Stimulated activated CD4-positive, alpha-beta T cell treated with anti-CD3 and anti-CD28 coated beads, Interleukin-2, amount 100 ng/mL, for 4 hours (primary cell): Measurements from ENCODE around the gene PHPT1.
A peak's percentile ranks its signal among the peaks of the same experiment; 100 is the strongest.
"Not testable (repeated sequence)": the region's sequence is repeated elsewhere in the genome, so short reads cannot be mapped to it uniquely, and the experiment has no call there.

Experiments
- DNase-seq: peaks from one replicate; pipeline ENCODE4 v3.0.0-alpha.2; 2020; ENCODE audit warnings: low read depth

The PHPT1 gene

DNA sequence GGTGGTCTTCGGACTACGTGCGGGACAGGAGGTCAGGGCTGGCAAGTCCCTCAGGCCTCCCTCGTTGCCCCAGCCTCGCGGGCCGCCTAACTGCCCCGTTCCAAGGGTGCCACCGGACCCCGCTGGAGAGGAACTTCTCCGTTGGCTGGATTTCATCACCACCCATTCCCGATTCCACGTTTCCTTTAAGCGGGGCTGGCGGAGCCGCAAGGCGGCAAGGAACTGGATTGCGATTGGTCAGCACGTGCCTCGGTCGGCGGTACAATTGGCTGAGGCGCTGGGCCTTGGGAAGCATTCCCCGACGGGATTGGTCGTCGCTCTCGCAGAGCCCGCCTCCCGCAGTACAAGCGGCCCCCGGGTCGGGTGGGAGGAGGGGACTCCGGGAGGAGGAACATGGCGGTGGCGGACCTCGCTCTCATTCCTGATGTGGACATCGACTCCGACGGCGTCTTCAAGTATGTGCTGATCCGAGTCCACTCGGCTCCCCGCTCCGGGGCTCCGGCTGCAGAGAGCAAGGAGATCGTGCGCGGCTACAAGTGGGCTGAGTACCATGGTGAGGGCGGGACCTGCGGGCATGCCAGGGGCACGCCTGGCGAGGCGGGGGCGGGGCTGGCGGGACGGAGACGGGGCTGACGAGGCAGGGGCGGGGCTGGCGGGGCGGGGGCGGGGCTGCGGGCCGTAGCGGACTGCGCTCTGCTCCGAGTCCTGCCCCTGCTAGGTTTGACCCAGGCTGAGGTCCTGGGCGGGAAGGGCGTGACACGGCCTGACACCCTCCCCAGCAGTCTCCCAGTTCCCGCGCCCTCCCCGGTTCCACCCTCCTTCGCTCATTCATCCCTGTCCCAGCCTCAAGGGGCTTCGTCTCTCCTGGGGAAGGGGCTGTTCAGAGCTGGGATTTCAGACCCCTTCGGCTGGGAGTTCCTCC is at the start of gene PHPT1:
Gene PHPT1, plus strand, starts transcription at position 372 of the 922 bp plus-strand sequence. Its CDS starts 22 bp downstream, at position 394.
- DNase-seq: peak; percentile 95

GRCh38 chr9:136799854-136800657 is 49.2 kb upstream of the PHPT1 start:
- DNase-seq: peak; percentile 87

- no peak for DNase-seq
Observed at GRCh38 chr9:136802321-136802720, 46.9 kb upstream of the PHPT1 start.

DNA sequence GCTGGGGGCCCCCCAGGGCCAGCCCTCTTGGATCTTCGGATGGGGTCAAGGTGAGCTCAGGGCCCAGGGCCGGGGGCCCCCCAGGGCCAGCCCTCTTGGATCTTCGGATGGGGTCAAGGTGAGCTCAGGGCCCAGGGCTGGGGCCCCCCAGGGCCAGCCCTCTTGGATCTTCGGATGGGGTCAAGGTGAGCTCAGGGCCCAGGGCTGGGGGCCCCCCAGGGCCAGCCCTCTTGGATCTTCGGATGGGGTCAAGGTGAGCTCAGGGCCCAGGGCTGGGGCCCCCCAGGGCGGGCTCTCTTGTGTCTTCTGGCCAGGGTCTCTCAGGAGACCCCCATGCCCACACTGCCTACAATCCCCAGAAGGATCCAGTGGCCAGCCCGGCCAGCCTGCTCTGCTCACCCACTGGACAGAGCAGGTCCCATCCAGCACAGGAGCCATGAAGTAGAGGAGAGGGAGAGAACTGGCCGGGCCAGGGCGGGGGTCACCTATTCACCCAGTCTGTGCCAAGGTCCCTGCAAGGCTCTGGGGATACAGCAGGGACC is 46.1 kb upstream of the PHPT1 start:
- DNase-seq: not testable (repeated sequence)

DNA sequence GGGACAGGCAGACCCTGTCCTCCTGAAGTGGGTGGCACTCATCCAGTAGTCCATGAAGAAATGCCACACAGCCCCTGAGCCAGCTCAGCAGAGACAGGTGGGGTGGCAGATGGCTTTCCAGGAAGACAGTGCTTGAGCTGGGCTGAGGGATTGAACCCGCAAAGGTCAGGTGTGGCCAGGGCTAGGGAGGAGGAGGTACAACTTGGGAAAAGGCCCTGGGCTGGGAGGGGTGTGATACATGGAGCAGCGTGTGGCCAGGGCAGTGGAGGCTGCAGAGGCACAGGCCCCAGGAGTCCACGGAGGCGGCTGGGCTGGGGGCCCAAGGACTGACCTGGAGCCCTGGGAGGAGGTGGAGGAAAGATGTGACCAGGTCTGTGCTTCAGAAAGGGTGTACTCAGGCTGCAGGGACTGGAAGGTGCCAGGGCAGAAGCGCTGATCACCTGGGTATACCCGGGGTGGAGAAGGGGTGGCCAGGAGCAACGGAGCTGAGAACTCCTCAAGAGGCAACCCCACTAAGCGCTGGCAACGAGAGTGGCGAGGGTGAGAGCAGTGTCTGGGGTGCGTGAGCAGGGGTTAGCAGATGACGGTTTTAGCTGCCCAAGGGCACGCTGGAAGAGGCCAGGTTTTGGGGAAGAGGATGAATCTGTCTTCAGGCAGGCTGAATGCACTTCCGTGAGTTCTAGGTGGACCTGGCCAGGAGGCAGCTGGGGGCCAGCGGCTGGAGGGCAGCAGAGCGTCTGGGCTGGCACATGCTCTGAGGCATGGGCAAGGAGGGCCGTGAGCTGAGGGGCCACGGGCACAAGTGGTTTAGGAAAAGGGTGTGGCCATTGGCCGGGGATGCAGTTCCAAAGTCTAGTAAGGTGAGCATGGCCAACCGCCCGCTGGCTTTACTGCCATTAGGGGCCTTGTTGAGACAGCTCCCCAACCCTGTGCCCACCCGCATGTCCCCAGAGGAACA is 45.4 kb upstream of the PHPT1 start:
- no peak for DNase-seq

- no peak for DNase-seq
Observed at GRCh38 chr9:136804509-136805206, 44.6 kb upstream of the PHPT1 start.

- DNase-seq: no peak
Observed at GRCh38 chr9:136805207-136805740, 43.9 kb upstream of the PHPT1 start.

DNA sequence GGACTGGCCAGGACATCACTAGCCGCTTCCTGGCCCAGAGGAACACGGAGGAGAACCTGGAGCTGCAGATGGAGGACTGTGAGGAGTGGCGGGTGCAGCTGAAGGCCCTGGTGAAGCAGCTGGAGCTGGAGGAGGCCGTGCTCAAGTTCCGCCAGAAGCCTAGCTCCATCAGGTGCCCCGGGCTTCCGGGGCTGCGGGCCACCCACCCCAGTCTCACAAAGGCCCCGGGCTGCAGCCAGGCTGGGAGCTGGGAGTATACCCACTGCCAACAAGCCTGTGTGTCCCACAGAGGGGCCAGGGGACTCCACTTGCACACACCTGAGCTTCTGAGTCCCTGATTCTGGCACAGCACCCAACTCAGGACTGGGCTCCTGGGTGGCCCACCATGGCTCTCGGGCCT is 43.1 kb upstream of the PHPT1 start:
- DNase-seq: no peak

GRCh38 chr9:136806631-136807201 is 42.5 kb upstream of the PHPT1 start:
- DNase-seq: no peak

GRCh38 chr9:136807281-136808074 is 41.7 kb upstream of the PHPT1 start, which contains the start of gene RABL6:
TSS of gene RABL6 (plus strand) at chr9:136807948. CDS start at chr9:136808197, 249 bp downstream.
- peak; percentile 75 for DNase-seq

DNA sequence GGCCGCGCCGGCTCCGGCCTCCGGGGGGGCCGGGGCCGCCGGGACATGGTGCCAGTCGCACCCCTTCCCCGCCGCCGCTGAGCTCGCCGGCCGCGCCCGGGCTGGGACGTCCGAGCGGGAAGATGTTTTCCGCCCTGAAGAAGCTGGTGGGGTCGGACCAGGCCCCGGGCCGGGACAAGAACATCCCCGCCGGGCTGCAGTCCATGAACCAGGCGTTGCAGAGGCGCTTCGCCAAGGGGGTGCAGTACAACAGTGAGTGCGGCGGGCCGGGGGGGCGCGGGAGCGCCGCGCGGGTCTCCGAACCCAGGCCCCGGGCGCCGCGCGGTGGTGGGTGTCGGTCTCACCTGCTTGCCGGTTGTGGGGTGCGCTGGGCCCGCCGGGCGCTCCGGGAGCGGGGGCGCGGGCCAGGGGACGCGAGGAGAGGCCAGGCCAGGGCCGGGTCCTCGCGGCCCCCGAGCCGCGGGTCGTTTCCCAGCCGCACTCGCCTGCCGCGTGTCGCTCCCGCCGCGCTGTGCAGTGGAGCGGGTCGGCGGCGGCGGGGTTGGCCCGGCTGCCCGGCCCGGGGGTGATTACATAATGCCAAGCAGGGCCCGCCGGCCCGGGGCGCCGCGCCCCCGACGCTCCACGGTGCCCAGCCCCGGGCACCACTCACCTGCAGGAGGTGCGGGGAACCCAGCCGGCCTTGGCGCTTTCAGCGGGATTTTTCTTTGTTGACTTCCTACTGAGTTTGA is 41.0 kb upstream of the PHPT1 start:
- no peak for DNase-seq

DNA sequence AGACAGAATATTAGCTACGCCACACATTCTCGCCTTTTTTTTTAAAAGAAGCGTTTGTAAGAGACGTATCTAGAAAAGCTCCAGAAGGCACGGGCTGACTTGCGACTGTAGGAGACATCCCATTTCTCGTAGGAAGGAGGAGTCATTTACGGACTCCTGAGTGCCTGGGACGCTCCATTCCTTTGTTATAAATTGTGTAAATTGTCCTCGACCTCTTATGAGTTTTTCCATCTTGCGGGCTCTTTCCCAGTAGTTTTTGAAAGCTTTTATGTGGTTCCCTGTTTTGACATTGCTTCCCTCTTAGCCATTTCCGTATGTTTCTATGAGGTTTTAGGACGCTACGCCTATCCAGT is 40.4 kb upstream of the PHPT1 start:
- no peak for DNase-seq

GRCh38 chr9:136814725-136815421 is 34.3 kb upstream of the PHPT1 start:
- no peak for DNase-seq

- no peak for DNase-seq
Observed at GRCh38 chr9:136815422-136815782, 33.8 kb upstream of the PHPT1 start.

DNA sequence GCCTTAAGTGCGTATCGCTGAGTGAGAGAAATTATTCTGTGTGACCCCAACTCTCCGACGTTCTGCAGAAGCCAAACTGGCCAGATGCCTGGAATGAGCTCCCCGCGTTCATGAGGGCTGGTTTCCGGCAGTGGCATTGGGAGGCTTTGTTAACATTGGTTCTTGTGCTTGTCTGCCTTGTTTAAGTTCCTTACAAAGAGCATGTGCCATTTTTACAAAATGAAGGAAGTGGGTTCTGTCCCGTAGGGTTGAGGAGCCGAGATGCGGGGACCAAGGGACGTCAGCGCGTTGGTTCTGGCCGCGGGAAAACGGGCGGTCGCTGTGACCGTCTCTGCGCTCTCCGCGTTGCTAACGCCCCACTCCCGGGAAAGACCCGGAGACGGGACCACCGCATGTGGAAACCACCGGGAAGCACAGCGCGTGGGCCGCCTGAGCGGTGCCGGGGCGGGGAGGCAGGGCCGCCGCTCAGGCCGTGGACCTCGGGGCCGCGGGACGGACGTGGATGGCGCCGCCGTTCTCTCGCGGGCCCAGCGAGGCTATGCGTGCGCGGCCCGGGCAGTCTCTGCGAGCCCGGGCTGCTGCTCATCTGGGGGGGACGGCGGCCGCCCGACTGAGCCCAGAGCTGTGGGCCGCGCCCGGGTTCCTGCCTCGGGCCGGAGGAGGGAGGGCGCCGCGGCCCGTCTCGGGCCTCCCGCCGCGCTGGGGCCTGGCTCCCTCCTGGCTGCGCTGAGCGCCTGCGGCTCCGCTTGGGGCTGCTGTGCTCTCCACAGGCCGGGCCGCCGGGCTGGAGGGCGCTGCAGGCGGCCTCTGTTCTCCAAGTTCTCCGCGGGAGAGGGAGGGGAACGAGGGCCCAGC is 28.0 kb upstream of the PHPT1 start:
- no peak for DNase-seq

DNA sequence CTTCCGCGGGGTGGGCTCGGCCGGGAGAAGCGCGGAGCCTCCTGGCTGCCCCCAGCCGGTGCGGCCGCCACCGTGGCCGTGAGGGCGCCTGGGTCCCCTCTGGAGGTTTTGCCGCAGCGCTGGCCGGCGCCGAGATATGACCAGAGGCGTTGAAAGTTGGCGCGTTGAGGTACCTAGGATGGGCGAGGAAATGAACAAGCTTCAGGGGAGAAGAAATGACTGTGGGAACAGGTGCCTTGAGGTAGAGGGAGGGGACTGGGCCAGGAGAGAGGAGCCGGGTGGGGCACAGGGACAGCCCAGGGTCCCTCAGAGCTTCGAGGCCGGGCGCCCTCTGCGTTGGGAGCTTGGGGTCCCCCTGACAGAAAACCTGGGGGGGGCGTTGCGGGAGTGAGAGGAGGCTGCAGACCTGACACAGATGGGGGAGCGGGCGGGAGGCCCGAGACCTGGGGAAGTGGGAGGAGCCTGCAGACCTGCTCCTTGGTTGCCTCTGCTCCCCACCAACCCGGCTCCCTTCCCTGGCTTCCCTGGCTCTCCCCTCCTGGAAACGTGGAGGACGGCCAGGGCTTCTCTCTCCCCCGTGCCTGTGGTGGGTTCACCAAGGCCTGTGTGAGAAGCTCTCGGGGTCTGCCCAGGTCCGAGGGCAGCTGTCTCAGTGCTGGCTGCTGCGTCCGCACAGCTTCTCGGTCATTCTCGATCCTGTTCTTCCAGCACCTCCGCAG is 27.2 kb upstream of the PHPT1 start:
- no peak for DNase-seq
